GM23338 (cell line): ENCODE data around the gene TBKBP1. TPM values are rescaled to one million over a fixed set of nuclear protein-coding genes. Genes with fewer than 3 reads are reported as not detected.

Experiments used
- ATAC-seq: fragments of 200-7000 bp; cut with Tn5 transposase; 3 replicates; pipeline ENCODE4 v1.9.1; 2020
- DNase-seq: peaks from one replicate; pipeline ENCODE4 v3.0.0-alpha.2; 2015; ENCODE audit warnings: low spot score
- H2AFZ ChIP-seq: fragments of 200-600 bp; sonication (generic); 2 replicates; pipeline ENCODE4 v1.8.0; 2016; ENCODE audit warnings: antibody characterized with exemption, mild to moderate bottlenecking, moderate library complexity
- H3F3A ChIP-seq: fragments of 200-600 bp; sonication (generic); replicated peaks from 2 replicates; pipeline ENCODE4 v1.8.0; 2017; ENCODE audit warnings: antibody characterized with exemption, mixed run types, low read depth
- H3K27ac ChIP-seq: fragments of 200-600 bp; sonication (generic); 2 replicates; pipeline ENCODE4 v1.6.1; 2016; ENCODE audit warnings: low read depth
- H3K27me3 ChIP-seq: fragments of 200-600 bp; sonication (generic); 2 replicates; pipeline ENCODE4 v1.8.0; 2016; ENCODE audit warnings: mild to moderate bottlenecking, mixed run types, moderate library complexity; ENCODE audit not compliant: insufficient read depth
- H3K36me3 ChIP-seq: fragments of 200-600 bp; sonication (generic); 2 replicates; pipeline ENCODE4 v1.8.0; 2016; ENCODE audit warnings: mild to moderate bottlenecking; ENCODE audit not compliant: insufficient read depth
- H3K4me1 ChIP-seq: fragments of 200-600 bp; sonication (generic); 2 replicates; pipeline ENCODE4 v1.8.0; 2016; ENCODE audit warnings: mild to moderate bottlenecking, moderate library complexity; ENCODE audit not compliant: insufficient read depth
- H3K4me2 ChIP-seq: fragments of 200-600 bp; sonication (generic); 2 replicates; pipeline ENCODE4 v1.7.1; 2017; ENCODE audit warnings: mixed run types
- H3K4me3 ChIP-seq: fragments of 200-600 bp; sonication (generic); 2 replicates; pipeline ENCODE4 v1.6.1; 2016; ENCODE audit warnings: mixed run types
- H3K79me2 ChIP-seq: fragments of 200-600 bp; sonication (generic); replicated peaks from 2 replicates; pipeline ENCODE4 v1.8.0; 2017; ENCODE audit warnings: mild to moderate bottlenecking; ENCODE audit not compliant: insufficient read depth
- H3K9me2 ChIP-seq: fragments of 200-600 bp; sonication (generic); 2 replicates; pipeline ENCODE4 v1.8.0; 2017; ENCODE audit not compliant: insufficient read depth
- H4K20me1 ChIP-seq: fragments of 200-600 bp; sonication (generic); replicated peaks from 2 replicates; pipeline ENCODE4 v1.8.0; 2017; ENCODE audit warnings: mild to moderate bottlenecking; ENCODE audit not compliant: insufficient read depth
- H3K27ac Mint-ChIP-seq: 2 replicates; pipeline ENCODE4 v1.8.0; 2020; ENCODE audit warnings: inconsistent platforms, mild to moderate bottlenecking, moderate library complexity, mixed read lengths
- H3K27me3 Mint-ChIP-seq: 3 replicates; pipeline ENCODE4 v1.8.0; 2022; ENCODE audit warnings: low read depth, mild to moderate bottlenecking, moderate library complexity, mixed read lengths, inconsistent platforms; ENCODE audit not compliant: insufficient read depth, poor library complexity
- H3K36me3 Mint-ChIP-seq: 3 replicates; pipeline ENCODE4 v1.8.0; 2021; ENCODE audit warnings: low read depth, mild to moderate bottlenecking, inconsistent platforms, moderate library complexity, mixed read lengths
- H3K4me1 Mint-ChIP-seq: 3 replicates; pipeline ENCODE4 v1.8.0; 2020; ENCODE audit warnings: mild to moderate bottlenecking, inconsistent platforms, mixed read lengths
- H3K4me3 Mint-ChIP-seq: 3 replicates; pipeline ENCODE4 v1.8.0; 2021; ENCODE audit warnings: moderate library complexity, mild to moderate bottlenecking, inconsistent platforms, mixed read lengths
- H3K9me3 Mint-ChIP-seq: 3 replicates; pipeline ENCODE4 v1.8.0; 2020; ENCODE audit warnings: moderate library complexity, mild to moderate bottlenecking, inconsistent platforms, mixed read lengths
- CREB1 ChIP-seq: fragments of 250-450 bp; sonication (Bioruptor Pico); IDR thresholded peaks from 2 replicates; pipeline ENCODE4 v1.5.0; 2020; ENCODE audit warnings: low read depth, mild to moderate bottlenecking, moderate library complexity
- EZH2phosphoT487 ChIP-seq: fragments of 200-600 bp; sonication (generic); IDR thresholded peaks from one replicate; pipeline ENCODE4 v1.8.1; 2018; ENCODE audit warnings: antibody characterized with exemption; ENCODE audit not compliant: unreplicated experiment
- JUNB ChIP-seq: IDR thresholded peaks from one replicate; pipeline ENCODE4 v1.6.1; 2016; ENCODE audit warnings: antibody characterized with exemption; ENCODE audit not compliant: unreplicated experiment
- NANOG ChIP-seq: IDR thresholded peaks from 2 replicates; pipeline ENCODE4 v1.6.1; 2016; ENCODE audit warnings: antibody characterized with exemption, borderline replicate concordance
- ZNF114 ChIP-seq: fragments of 250-450 bp; sonication (Bioruptor Pico); IDR thresholded peaks from 2 replicates; pipeline ENCODE4 v1.5.0; 2020; ENCODE audit warnings: mild to moderate bottlenecking, moderate library complexity
- ZNF331 ChIP-seq: fragments of 250-450 bp; sonication (Bioruptor Pico); IDR thresholded peaks from 2 replicates; pipeline ENCODE4 v1.5.0; 2020; ENCODE audit warnings: low read depth, mild to moderate bottlenecking, moderate library complexity
- polyA plus RNA-seq: library from polyadenylated mRNA; unstranded; fragments of >200 nt; fragmentation: Nextera tagmentation; extraction: Ambion mirVana; gene quantifications from 2 replicates; pipeline ENCODE4 v1.2.1, GENCODE V29; 2016
- total RNA-seq: library from RNA; depleted of rRNA; stranded (reverse); fragments of >200 nt; shearing (Covaris generic); gene quantifications from 2 replicates; pipeline ENCODE4 v1.2.3, GENCODE V29; 2014
- TF ChIP-seq, protein P1 (sequence below): fragments of 250-450 bp; sonication (Bioruptor Pico); IDR thresholded peaks from 2 replicates; pipeline ENCODE4 v1.5.0; 2020; ENCODE audit warnings: mild to moderate bottlenecking, moderate library complexity
- TF ChIP-seq, protein P2 (sequence below), 2 experiments: fragments of 200-600 bp in 1 of 2; sonication (generic) in 1 of 2; conservative IDR thresholded peaks; 2 replicates each; pipeline versions ENCODE4 v1.5.1 to v1.6.1; 2016 to 2017; ENCODE audit warnings: antibody characterized with exemption in 2 of 2, low read depth in 2 of 2, mild to moderate bottlenecking in 2 of 2, moderate library complexity in 1 of 2
- TF ChIP-seq, protein P3 (sequence below): IDR thresholded peaks from one replicate; pipeline ENCODE4 v1.6.1; 2018; ENCODE audit warnings: antibody characterized with exemption; ENCODE audit not compliant: unreplicated experiment

TBKBP1 gene
- total and polyA plus RNA-seq, 2 experiments from 2014 or later: 2.5 to 12.1 TPM

DNA sequence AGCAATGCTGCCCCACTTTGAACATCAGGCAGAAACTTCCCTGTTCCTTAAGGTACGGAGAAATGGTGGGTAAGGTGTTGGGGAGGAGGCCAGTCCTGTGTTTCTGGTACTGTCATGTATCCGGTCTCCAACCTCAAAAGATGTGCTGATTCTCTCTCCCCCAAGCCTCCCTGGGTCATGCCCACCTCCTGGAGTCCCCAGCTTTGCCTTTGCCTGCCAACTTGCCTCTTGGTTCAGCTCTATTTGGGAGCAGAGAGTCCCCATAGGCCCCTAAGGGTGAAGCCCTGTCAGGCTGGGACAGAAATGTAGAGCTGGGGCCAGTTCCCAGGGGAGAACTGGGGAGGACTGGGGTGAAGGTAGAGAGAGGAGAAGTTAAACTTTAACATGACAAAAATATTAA lies 37.4 kb downstream of the TBKBP1 start:
- H3K36me3 ChIP-seq: no peaks in the 10 kb centered on the region
- H3K27me3 Mint-ChIP-seq: peaks cover 62% of the 10 kb centered on the region
- peaks cover 71% of the 10 kb centered on the region for H3K27me3 ChIP-seq

DNA sequence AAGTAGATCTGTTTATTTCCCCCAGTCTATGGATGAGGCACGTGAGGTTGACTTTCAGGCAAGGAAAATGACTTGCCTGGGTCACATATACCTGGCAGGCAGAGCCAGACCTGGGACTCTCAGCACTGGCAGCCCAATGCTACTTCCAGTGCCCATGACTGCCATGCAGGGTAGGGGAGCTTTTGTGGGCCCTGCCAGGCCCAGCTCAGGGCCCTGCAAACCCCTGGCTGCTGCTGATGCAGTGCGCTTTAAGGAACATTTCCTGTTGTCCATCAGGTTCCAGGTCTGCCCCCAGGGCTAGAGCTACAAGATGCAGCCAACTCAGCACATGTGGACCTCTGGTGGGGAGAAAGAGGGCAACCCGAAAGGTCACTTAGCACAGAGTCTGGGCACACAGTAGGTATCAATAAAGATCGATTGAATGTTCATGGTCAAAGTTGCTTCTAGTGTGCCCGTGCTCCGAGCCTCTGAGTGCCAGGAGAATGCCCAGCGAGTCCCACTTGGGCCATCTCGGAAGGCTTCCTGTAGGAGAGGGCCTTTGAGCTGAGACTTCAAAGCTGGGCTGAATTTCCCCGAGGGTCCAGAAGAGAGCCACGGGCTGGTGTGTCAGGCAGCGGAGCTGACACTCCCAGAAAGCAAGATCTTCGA lies 38.6 kb downstream of the TBKBP1 start:
- Mint-ChIP-seq H3K27me3 (peaks cover 65% of the 10 kb centered on the region), H3K36me3 (no peaks in the 10 kb centered on the region; the same call in 2 of the 3 replicates), H3K9me3 (no peaks in the 10 kb centered on the region), H3K27ac (no peak overlapping the region), H3K4me1 (peaks cover 8% of the 10 kb centered on the region), H3K4me3 (peak overlapping the region; percentile 76)
- no peak overlapping the region; the same call in 1 of the 2 replicates for H2AFZ ChIP-seq
- H3K9me2 ChIP-seq: no peaks in the 10 kb centered on the region
- peak overlapping the region; percentile 91 for H3K4me2 ChIP-seq
- peak overlapping the region; percentile 63 for H3K4me3 ChIP-seq
- DNase-seq: peak; percentile 23
- peaks cover 6% of the 10 kb centered on the region; the same call in 1 of the 2 replicates for H3K4me1 ChIP-seq
- H3F3A ChIP-seq: 0 out of 2 replicates have a peak, but pooled peaks cover 6% of the 10 kb centered on the region
- H3K79me2 ChIP-seq: no peaks in the 10 kb centered on the region
- H3K27me3 ChIP-seq: peaks cover 82% of the 10 kb centered on the region
- H4K20me1 ChIP-seq: no peaks in the 10 kb centered on the region
- ATAC-seq: peak; percentile 6; the same call in 2 of the 3 replicates
- H3K27ac ChIP-seq: no peak overlapping the region
- no peaks in the 10 kb centered on the region for H3K36me3 ChIP-seq
- TF ChIP-seq EZH2phosphoT487 (no peak), NANOG (no peak), JUNB (no peak), ZNF331 (CRISPR knock-in tag) (no peak), ZNF114 (CRISPR knock-in tag) (no peak)
- TF ChIP-seq, protein P1, sequence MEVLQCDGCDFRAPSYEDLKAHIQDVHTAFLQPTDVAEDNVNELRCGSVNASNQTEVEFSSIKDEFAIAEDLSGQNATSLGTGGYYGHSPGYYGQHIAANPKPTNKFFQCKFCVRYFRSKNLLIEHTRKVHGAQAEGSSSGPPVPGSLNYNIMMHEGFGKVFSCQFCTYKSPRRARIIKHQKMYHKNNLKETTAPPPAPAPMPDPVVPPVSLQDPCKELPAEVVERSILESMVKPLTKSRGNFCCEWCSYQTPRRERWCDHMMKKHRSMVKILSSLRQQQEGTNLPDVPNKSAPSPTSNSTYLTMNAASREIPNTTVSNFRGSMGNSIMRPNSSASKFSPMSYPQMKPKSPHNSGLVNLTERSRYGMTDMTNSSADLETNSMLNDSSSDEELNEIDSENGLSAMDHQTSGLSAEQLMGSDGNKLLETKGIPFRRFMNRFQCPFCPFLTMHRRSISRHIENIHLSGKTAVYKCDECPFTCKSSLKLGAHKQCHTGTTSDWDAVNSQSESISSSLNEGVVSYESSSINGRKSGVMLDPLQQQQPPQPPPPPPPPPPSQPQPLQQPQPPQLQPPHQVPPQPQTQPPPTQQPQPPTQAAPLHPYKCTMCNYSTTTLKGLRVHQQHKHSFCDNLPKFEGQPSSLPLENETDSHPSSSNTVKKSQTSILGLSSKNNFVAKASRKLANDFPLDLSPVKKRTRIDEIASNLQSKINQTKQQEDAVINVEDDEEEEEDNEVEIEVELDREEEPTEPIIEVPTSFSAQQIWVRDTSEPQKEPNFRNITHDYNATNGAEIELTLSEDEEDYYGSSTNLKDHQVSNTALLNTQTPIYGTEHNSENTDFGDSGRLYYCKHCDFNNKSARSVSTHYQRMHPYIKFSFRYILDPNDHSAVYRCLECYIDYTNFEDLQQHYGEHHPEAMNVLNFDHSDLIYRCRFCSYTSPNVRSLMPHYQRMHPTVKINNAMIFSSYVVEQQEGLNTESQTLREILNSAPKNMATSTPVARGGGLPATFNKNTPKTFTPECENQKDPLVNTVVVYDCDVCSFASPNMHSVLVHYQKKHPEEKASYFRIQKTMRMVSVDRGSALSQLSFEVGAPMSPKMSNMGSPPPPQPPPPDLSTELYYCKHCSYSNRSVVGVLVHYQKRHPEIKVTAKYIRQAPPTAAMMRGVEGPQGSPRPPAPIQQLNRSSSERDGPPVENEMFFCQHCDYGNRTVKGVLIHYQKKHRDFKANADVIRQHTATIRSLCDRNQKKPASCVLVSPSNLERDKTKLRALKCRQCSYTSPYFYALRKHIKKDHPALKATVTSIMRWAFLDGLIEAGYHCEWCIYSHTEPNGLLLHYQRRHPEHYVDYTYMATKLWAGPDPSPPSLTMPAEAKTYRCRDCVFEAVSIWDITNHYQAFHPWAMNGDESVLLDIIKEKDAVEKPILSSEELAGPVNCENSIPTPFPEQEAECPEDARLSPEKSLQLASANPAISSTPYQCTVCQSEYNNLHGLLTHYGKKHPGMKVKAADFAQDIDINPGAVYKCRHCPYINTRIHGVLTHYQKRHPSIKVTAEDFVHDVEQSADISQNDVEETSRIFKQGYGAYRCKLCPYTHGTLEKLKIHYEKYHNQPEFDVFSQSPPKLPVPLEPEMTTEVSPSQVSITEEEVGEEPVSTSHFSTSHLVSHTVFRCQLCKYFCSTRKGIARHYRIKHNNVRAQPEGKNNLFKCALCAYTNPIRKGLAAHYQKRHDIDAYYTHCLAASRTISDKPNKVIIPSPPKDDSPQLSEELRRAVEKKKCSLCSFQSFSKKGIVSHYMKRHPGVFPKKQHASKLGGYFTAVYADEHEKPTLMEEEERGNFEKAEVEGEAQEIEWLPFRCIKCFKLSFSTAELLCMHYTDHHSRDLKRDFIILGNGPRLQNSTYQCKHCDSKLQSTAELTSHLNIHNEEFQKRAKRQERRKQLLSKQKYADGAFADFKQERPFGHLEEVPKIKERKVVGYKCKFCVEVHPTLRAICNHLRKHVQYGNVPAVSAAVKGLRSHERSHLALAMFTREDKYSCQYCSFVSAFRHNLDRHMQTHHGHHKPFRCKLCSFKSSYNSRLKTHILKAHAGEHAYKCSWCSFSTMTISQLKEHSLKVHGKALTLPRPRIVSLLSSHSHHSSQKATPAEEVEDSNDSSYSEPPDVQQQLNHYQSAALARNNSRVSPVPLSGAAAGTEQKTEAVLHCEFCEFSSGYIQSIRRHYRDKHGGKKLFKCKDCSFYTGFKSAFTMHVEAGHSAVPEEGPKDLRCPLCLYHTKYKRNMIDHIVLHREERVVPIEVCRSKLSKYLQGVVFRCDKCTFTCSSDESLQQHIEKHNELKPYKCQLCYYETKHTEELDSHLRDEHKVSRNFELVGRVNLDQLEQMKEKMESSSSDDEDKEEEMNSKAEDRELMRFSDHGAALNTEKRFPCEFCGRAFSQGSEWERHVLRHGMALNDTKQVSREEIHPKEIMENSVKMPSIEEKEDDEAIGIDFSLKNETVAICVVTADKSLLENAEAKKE (CRISPR knock-in tag): no peak
- TF ChIP-seq, protein P2, sequence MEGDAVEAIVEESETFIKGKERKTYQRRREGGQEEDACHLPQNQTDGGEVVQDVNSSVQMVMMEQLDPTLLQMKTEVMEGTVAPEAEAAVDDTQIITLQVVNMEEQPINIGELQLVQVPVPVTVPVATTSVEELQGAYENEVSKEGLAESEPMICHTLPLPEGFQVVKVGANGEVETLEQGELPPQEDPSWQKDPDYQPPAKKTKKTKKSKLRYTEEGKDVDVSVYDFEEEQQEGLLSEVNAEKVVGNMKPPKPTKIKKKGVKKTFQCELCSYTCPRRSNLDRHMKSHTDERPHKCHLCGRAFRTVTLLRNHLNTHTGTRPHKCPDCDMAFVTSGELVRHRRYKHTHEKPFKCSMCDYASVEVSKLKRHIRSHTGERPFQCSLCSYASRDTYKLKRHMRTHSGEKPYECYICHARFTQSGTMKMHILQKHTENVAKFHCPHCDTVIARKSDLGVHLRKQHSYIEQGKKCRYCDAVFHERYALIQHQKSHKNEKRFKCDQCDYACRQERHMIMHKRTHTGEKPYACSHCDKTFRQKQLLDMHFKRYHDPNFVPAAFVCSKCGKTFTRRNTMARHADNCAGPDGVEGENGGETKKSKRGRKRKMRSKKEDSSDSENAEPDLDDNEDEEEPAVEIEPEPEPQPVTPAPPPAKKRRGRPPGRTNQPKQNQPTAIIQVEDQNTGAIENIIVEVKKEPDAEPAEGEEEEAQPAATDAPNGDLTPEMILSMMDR (conservative IDR thresholded peaks at IDR 0.05; ENCODE audit: low read depth in 2 of 2): no peak
- TF ChIP-seq, protein P3, sequence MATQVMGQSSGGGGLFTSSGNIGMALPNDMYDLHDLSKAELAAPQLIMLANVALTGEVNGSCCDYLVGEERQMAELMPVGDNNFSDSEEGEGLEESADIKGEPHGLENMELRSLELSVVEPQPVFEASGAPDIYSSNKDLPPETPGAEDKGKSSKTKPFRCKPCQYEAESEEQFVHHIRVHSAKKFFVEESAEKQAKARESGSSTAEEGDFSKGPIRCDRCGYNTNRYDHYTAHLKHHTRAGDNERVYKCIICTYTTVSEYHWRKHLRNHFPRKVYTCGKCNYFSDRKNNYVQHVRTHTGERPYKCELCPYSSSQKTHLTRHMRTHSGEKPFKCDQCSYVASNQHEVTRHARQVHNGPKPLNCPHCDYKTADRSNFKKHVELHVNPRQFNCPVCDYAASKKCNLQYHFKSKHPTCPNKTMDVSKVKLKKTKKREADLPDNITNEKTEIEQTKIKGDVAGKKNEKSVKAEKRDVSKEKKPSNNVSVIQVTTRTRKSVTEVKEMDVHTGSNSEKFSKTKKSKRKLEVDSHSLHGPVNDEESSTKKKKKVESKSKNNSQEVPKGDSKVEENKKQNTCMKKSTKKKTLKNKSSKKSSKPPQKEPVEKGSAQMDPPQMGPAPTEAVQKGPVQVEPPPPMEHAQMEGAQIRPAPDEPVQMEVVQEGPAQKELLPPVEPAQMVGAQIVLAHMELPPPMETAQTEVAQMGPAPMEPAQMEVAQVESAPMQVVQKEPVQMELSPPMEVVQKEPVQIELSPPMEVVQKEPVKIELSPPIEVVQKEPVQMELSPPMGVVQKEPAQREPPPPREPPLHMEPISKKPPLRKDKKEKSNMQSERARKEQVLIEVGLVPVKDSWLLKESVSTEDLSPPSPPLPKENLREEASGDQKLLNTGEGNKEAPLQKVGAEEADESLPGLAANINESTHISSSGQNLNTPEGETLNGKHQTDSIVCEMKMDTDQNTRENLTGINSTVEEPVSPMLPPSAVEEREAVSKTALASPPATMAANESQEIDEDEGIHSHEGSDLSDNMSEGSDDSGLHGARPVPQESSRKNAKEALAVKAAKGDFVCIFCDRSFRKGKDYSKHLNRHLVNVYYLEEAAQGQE: no peak

More for the DNA sequence above, 37.4 kb downstream of the TBKBP1 start:
- H4K20me1 ChIP-seq: no peaks in the 10 kb centered on the region
- peaks cover 17% of the 10 kb centered on the region for H3K4me1 Mint-ChIP-seq
- H3K4me3 Mint-ChIP-seq: no peak overlapping the region
- ATAC-seq (no peak), DNase-seq (no peak)
- no peak overlapping the region for H3K4me3 ChIP-seq
- H3K27ac ChIP-seq: no peak overlapping the region
- H2AFZ ChIP-seq: no peak overlapping the region
- TF ChIP-seq EZH2phosphoT487 (no peak), CREB1 (CRISPR knock-in tag) (no peak), ZNF114 (CRISPR knock-in tag) (no peak)
- H3F3A ChIP-seq: 0 out of 2 replicates have a peak, but pooled peaks cover 6% of the 10 kb centered on the region
- H3K27ac Mint-ChIP-seq: no peak overlapping the region
- no peaks in the 10 kb centered on the region for H3K79me2 ChIP-seq
- H3K9me2 ChIP-seq: no peaks in the 10 kb centered on the region
- no peaks in the 10 kb centered on the region; the same call in 2 of the 3 replicates for H3K36me3 Mint-ChIP-seq
- H3K9me3 Mint-ChIP-seq: no peaks in the 10 kb centered on the region
- no peak overlapping the region for H3K4me2 ChIP-seq
- H3K4me1 ChIP-seq: peaks cover 6% of the 10 kb centered on the region; the same call in 1 of the 2 replicates
